DOHH2 (cell line): ENCODE measurements around the gene CDKL4.

Experiments used
- EZH2phosphoT487 ChIP-seq: fragments of 200-600 bp; sonication (generic); IDR thresholded peaks from 2 replicates; pipeline ENCODE4 v1.6.1; 2017; ENCODE audit warnings: borderline replicate concordance, mild to moderate bottlenecking, antibody characterized with exemption, low read length, moderate library complexity, mixed read lengths
- TF ChIP-seq, protein P1 (sequence below): fragments of 200-600 bp; sonication (generic); IDR thresholded peaks from one replicate; pipeline ENCODE4 v1.5.1; 2014; ENCODE audit warnings: antibody characterized with exemption, mild to moderate bottlenecking, low read depth, low read length; ENCODE audit not compliant: poor library complexity, severe bottlenecking

GRCh38 chr2:39141334-39142271, 102.2 kb downstream of the CDKL4 start:
- no peak for TF ChIP-seq EZH2phosphoT487
- TF ChIP-seq, protein P1, sequence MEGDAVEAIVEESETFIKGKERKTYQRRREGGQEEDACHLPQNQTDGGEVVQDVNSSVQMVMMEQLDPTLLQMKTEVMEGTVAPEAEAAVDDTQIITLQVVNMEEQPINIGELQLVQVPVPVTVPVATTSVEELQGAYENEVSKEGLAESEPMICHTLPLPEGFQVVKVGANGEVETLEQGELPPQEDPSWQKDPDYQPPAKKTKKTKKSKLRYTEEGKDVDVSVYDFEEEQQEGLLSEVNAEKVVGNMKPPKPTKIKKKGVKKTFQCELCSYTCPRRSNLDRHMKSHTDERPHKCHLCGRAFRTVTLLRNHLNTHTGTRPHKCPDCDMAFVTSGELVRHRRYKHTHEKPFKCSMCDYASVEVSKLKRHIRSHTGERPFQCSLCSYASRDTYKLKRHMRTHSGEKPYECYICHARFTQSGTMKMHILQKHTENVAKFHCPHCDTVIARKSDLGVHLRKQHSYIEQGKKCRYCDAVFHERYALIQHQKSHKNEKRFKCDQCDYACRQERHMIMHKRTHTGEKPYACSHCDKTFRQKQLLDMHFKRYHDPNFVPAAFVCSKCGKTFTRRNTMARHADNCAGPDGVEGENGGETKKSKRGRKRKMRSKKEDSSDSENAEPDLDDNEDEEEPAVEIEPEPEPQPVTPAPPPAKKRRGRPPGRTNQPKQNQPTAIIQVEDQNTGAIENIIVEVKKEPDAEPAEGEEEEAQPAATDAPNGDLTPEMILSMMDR: no peak
